Fibroblast of lung (primary cell): Measurements from ENCODE around the gene SHISA8. TPM values are rescaled to one million over a fixed set of nuclear protein-coding genes. Genes with fewer than 3 reads are reported as not detected.
"Not testable (repeated sequence)": the region's sequence is repeated elsewhere in the genome, so short reads cannot be mapped to it uniquely, and the experiment has no call there.

ENCODE experiments used
- DNase-seq, 2 donors: peaks; one replicate each; pipeline versions ENCODE4 v3.0.0 to v3.0.0-alpha.2; 2010; ENCODE audit warnings: low read depth in 2 of 2
- H2AFZ ChIP-seq: 2 replicates; pipeline ENCODE4 v1.5.1; 2012; ENCODE audit warnings: low read length, control low read depth, inconsistent platforms
- H3K27ac ChIP-seq: 2 replicates; pipeline ENCODE4 v1.5.1; 2011; ENCODE audit warnings: low read length, control low read depth; ENCODE audit not compliant: insufficient read depth
- H3K27me3 ChIP-seq: 2 replicates; pipeline ENCODE4 v1.5.1; 2011; ENCODE audit warnings: mild to moderate bottlenecking, low read length; ENCODE audit not compliant: control insufficient read depth, insufficient read depth
- H3K36me3 ChIP-seq: 2 replicates; pipeline ENCODE4 v1.5.1; 2011; ENCODE audit warnings: low read length; ENCODE audit not compliant: control insufficient read depth, insufficient read depth
- H3K4me1 ChIP-seq: 2 replicates; pipeline ENCODE4 v1.5.1; 2011; ENCODE audit warnings: low read length; ENCODE audit not compliant: control insufficient read depth, insufficient read depth; ENCODE audit errors: extremely low read depth
- H3K4me2 ChIP-seq: 2 replicates; pipeline ENCODE4 v1.5.1; 2011; ENCODE audit warnings: low read length, control low read depth; ENCODE audit not compliant: insufficient read depth; ENCODE audit errors: extremely low read depth
- H3K4me3 ChIP-seq, 4 experiments: fragments of 200-600 bp in 1 of 4; sonication (generic) in 1 of 4; replicated peaks in 1 of 4; 2 replicates each; pipeline ENCODE4 v1.5.1; 2011 to 2016; ENCODE audit warnings: low read length in 4 of 4, low read depth in 3 of 4, mild to moderate bottlenecking in 3 of 4, control low read depth in 2 of 4, inconsistent platforms in 1 of 4, mixed read lengths in 1 of 4; ENCODE audit not compliant: insufficient read depth in 1 of 4; ENCODE audit errors: control extremely low read depth in 1 of 4
- H3K79me2 ChIP-seq: 2 replicates; pipeline ENCODE4 v1.5.1; 2012; ENCODE audit warnings: mild to moderate bottlenecking, low read length, inconsistent platforms; ENCODE audit not compliant: control insufficient read depth, insufficient read depth
- H3K9ac ChIP-seq: 2 replicates; pipeline ENCODE4 v1.5.1; 2011; ENCODE audit warnings: mild to moderate bottlenecking, low read length, control low read depth; ENCODE audit not compliant: insufficient read depth
- H3K9me3 ChIP-seq: 2 replicates; pipeline ENCODE4 v1.5.1; 2012; ENCODE audit warnings: low read depth, low read length; ENCODE audit not compliant: control insufficient read depth, insufficient read depth
- H4K20me1 ChIP-seq: 2 replicates; pipeline ENCODE4 v1.5.1; 2011; ENCODE audit warnings: low read length; ENCODE audit not compliant: control insufficient read depth, insufficient read depth; ENCODE audit errors: extremely low read depth
- EZH2 ChIP-seq: IDR thresholded peaks from 2 replicates; pipeline ENCODE4 v1.5.1; 2012; ENCODE audit warnings: low read length, control low read depth, mild to moderate bottlenecking; ENCODE audit errors: missing control alignments
- polyA plus RNA-seq, 2 donors: library from polyadenylated mRNA; depleted of rRNA in 1 of 2; stranded (reverse) in 1 of 2; unstranded in 1 of 2; fragments of >200 nt; gene quantifications; 2 replicates each; pipeline ENCODE4 v1.2.1, GENCODE V29; 2011 to 2012; ENCODE audit warnings: missing spikeins in 1 of 2
- total RNA-seq: library from RNA; depleted of rRNA; stranded (reverse); fragments of >200 nt; gene quantifications from 2 replicates; pipeline ENCODE4 v1.2.1, GENCODE V29; 2014
- TF ChIP-seq, protein P1 (sequence below), 2 donors: IDR thresholded peaks in 1 of 2; conservative IDR thresholded peaks in 1 of 2; 1 replicate in 1 of 2; 2 replicates in 1 of 2; pipeline ENCODE4 v1.5.1; 2011 to 2012; ENCODE audit warnings: low read length in 2 of 2, control low read depth in 1 of 2, inconsistent platforms in 1 of 2, low read depth in 1 of 2, mild to moderate bottlenecking in 1 of 2

Gene SHISA8
- total and polyA plus RNA-seq, 2 donors (not counting 1 experiment from before 2014, with no cell fraction given): not detected

- no peak for DNase-seq
- H3K4me1 ChIP-seq: peaks cover under 1% of the 10 kb centered on the region
- peaks cover 13% of the 10 kb centered on the region for H3K36me3 ChIP-seq
- H3K4me2 ChIP-seq: no peak overlapping the region
- peaks cover 1% of the 10 kb centered on the region for H3K79me2 ChIP-seq
- no peak overlapping the region for H3K9ac ChIP-seq
- no peaks in the 10 kb centered on the region for H4K20me1 ChIP-seq
- no peak overlapping the region for H2AFZ ChIP-seq
- TF ChIP-seq, protein P1, sequence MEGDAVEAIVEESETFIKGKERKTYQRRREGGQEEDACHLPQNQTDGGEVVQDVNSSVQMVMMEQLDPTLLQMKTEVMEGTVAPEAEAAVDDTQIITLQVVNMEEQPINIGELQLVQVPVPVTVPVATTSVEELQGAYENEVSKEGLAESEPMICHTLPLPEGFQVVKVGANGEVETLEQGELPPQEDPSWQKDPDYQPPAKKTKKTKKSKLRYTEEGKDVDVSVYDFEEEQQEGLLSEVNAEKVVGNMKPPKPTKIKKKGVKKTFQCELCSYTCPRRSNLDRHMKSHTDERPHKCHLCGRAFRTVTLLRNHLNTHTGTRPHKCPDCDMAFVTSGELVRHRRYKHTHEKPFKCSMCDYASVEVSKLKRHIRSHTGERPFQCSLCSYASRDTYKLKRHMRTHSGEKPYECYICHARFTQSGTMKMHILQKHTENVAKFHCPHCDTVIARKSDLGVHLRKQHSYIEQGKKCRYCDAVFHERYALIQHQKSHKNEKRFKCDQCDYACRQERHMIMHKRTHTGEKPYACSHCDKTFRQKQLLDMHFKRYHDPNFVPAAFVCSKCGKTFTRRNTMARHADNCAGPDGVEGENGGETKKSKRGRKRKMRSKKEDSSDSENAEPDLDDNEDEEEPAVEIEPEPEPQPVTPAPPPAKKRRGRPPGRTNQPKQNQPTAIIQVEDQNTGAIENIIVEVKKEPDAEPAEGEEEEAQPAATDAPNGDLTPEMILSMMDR (conservative IDR thresholded peaks at IDR 0.05 in 1 of 2, IDR thresholded peaks at IDR 0.05 in 1 of 2; ENCODE audit: low read depth in 1 of 2, low read length in 2 of 2): no peak
- no peak for TF ChIP-seq EZH2
- H3K27ac ChIP-seq: no peak overlapping the region
- no peaks in the 10 kb centered on the region for H3K9me3 ChIP-seq
- no peaks in the 10 kb centered on the region for H3K27me3 ChIP-seq
- no peak overlapping the region for H3K4me3 ChIP-seq
Measured at GRCh38 chr22:41870786-41871185, 44.1 kb downstream of the SHISA8 start.

DNA sequence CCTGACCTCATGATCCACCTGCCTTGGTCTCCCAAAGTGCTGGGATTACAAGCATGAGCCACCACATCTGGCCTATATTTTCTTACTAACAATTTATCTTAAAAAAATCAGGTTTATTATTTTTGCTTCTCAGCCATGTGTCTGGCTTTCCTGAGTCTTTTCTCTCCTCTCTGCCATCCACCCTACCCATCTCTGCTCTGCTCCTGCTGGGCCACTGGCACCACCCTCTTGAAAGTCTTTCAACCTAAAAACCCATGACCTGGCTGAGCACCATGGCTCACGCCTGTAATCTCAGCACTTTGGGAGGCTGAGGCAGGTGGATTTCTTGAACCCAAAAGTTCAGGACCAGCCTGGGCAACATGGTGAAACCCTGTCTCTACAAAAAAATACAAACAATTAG, 44.8 kb downstream of the SHISA8 start:
- not testable (repeated sequence) for H4K20me1 ChIP-seq, H3K79me2 ChIP-seq, DNase-seq

GRCh38 chr22:41868556-41868955, 46.3 kb downstream of the SHISA8 start:
- H2AFZ ChIP-seq: no peak overlapping the region
- TF ChIP-seq, protein P1 (conservative IDR thresholded peaks at IDR 0.05 in 1 of 2, IDR thresholded peaks at IDR 0.05 in 1 of 2; ENCODE audit: low read depth in 1 of 2, low read length in 2 of 2): no peak
- TF ChIP-seq EZH2: no peak
- H3K4me1 ChIP-seq: no peaks in the 10 kb centered on the region
- DNase-seq: no peak
- no peak overlapping the region for H3K4me3 ChIP-seq
- no peaks in the 10 kb centered on the region for H3K9me3 ChIP-seq
- no peaks in the 10 kb centered on the region for H3K27me3 ChIP-seq
- H3K36me3 ChIP-seq: peaks cover 10% of the 10 kb centered on the region
- H3K79me2 ChIP-seq: peaks cover 14% of the 10 kb centered on the region
- no peak overlapping the region for H3K4me2 ChIP-seq
- no peak overlapping the region for H3K27ac ChIP-seq
- H4K20me1 ChIP-seq: peaks cover 2% of the 10 kb centered on the region
- no peak overlapping the region for H3K9ac ChIP-seq

More for the DNA sequence above, 44.8 kb downstream of the SHISA8 start:
- H3K4me2 ChIP-seq, H3K4me3 ChIP-seq, H3K9ac ChIP-seq, H3K4me1 ChIP-seq, H3K27me3 ChIP-seq, H3K27ac ChIP-seq, H2AFZ ChIP-seq, H3K9me3 ChIP-seq: not testable (repeated sequence)
- peaks cover 12% of the 10 kb centered on the region for H3K36me3 ChIP-seq
